Anterior cingulate cortex (tissue), 58 donors: ENCODE data around the gene PDGFD.

Experiments
- DNase-seq, 58 donors: peaks; one replicate each; lab custom pipeline; 2025; lab: John Stamatoyannopoulos, UW

Gene PDGFD

DNA sequence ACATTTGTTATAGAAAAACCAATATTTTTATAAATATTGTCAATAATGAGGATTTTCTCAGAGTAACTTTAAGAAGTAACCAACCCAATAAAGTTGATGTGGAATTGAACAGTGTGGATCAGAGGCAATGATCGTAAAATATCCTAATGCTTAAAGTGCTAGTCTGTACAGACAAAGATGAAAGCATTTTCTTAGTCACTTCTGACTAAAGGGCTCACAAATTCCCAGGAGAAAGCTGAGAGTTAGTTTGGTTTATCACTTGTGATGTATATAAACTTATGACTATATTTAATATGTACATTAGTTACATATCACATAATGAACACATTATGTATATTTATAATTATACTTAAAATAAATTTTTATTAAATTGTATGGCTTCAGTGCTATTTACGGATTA, 152.9 kb downstream of the PDGFD start:
- no peak for DNase-seq

DNA sequence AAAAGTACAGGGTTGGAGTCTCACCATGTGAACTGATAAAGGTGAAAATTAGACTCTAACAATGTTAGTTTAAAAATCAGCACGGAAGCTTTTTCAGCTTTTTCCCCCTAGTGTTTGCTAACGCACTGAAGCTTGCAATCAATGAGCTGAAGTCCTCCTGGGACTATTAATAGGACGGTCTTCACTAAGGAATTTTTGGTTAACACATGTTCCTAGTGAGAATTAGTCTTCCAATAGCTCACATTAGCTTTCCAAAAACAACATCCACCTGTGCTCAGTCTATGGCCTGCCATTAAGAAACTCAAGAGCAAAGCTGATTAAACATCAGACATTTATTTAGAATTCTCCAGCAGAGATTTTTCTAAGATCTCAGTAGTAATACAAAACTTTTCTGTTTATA, 154.2 kb downstream of the PDGFD start:
- no peak for DNase-seq

DNA sequence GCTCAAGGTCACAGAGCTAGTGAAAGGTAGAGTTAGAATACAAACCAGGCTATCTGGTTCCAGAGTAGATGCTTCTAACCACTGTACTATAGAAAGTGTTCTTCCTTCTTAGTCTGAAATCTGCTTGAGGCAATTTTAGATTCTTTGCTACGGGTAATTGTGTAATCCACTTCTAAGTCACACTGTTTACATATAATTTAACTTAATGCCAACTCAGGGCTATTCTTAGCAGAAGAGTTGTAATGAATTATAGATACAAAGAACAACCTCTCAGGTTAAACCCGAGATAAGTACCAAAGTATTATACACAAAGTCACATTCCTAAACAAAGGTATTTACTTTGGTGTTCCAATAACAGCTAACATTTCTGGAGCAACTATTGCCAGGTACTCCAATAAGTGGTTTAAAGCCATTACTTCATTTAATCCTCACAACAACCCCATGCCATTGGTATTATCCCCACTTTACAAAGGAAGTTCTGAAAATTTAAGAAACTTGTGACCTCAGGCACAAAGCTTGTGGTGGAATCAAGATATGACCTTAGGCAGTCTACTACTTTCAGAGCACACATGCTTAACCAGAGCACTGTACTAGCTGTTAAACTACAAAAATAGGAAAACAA, 158.6 kb downstream of the PDGFD start:
- no peak for DNase-seq

DNA sequence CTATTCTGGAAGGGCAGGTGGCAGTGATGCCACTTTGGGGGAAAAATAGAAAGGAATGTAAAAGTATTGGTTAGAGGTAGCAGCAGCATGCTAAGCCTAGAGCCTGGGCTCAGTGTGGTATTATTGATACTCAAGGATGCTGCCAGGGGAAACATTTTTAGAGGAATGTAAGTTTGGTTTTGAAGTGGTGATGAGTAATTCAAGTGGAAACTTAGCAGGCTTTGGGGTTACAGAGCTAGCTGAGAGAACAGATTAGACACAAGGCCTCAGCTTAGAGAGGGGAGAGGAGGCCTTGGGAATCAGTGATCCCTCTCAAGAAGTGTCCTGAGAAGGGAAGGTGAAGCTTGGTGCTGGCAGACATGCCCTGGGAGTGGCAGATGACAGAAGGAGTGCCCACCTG, 160.5 kb downstream of the PDGFD start:
- DNase-seq, result no peak

DNA sequence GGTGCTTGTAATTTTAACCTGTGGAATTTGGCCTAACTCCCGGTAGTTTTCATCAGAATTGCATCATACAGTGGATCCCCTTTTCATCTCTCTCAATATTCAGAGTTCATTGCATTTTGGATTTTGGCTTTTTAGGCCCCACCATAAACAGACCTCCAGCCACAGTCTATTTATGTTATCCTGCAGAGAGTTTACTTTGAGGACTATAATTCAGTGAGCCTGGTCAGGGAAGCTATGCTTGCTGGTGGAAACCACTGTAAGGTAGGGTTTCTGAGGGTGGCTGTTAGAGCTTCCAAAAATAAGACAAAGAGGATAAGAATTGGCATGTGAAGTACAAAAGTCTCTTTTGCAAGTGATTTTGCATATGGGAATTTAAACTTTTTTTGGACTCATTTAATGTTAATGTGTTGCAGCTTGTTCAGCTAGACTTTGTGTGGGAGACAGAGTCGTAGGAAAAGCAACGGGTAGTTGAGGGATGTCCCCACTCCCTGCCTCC, 162.3 kb downstream of the PDGFD start:
- DNase-seq, result no peak

DNA sequence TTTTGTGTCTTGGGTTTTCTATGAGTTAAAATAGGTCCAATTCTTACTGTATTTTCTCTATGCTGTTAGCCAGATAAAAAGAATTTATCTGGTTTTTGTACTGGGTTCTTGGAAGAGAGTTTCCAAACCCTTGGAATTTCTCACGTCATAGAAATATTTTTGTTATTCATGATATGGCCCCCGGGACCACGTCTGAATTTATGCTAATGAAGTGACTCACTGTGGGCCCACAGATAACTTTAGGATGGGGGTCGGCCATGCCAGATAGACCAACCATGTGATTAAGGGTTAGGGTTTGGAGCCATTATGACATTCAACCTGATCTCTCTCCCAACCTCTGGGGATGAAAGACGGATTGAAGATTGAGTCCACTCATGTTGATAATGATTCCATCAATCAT, 163.1 kb downstream of the PDGFD start:
- DNase-seq, result no peak

DNA sequence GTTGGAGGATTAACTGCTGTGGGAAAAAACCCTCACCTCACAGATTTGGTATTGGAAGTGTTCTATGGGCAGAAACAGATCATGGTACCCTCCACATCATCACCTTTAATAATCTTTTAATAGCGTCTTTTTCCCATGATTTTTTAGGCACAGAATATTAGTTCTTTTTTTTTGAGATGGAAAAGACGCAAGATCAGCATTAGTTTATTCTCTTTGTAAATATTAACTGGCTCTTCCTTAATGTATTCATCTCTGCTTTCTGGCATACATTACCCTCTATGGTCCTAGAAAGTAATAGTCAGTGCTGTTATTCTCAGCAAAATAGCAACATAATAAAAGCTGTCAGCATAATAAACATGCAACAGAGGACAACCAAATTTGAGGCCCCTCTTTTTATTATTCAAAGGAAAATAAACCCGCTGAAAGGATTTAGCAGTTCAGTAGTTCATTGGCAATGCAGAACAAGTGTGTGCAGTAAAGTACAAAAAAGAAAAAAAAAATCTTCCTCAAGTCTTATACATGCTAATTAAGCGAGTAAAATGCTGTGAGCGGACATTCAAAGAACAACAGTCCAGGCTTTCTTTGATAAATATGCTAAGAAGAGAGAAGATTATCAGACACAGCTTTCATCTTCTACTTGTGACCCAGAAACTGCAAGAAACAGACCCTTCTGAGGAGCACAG, 165.0 kb downstream of the PDGFD start:
- DNase-seq, result no peak

DNA sequence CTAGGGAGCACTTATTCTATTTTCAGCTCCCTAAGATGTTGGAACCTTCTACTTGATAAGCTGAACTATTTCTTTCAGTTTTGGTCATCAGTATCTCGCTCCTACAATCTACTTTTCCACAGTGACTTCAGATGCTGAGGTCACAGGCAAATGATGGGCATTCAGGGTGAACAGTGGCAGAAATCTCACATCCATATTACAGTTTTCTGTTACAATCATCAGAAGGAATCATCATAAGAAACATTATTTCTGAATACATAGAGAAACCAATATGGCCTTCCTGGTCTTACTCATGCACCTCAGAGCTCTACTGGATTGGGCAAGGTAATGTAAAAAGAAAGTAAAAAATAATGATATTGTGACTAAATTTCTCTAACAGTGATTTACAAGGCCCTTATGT, 166.9 kb downstream of the PDGFD start:
- DNase-seq, result no peak

DNA sequence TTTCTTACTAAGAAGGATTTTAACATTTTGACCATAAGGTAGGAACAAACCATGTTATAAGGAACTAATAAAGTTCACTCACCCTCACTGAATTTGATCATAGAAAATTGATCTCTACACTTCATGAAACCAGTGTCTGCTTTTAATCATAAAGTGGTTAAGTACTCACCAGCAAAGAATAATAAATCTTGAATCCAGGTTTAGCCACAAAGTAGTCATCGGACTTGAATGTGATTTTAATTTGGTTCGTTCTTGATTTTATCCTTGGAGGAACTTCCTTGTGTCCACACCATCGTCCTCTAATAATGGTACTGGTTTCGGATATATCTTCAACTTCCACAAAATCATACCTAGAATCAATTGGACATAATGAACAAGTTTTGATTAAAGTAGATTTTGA, 168.1 kb downstream of the PDGFD start:
- DNase-seq, result no peak

DNA sequence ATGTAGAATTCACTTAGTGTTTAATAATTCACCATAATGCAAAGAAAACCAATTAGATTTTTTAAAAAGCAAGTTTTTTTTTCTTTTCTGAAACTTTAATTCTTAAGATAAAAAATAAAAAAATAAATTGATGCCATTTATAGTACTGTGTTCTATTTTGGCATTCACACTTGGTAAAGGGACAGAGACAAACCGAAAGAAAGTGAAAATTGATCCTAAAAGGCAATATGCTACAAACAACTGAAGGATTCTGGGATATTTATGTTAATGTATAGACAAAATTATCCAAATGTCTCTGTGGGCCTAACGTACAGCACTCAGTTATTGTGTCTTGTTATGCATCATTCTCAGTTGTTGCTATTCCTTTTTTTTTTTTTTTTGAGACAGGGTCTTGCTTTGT, 169.4 kb downstream of the PDGFD start:
- no peak for DNase-seq

DNA sequence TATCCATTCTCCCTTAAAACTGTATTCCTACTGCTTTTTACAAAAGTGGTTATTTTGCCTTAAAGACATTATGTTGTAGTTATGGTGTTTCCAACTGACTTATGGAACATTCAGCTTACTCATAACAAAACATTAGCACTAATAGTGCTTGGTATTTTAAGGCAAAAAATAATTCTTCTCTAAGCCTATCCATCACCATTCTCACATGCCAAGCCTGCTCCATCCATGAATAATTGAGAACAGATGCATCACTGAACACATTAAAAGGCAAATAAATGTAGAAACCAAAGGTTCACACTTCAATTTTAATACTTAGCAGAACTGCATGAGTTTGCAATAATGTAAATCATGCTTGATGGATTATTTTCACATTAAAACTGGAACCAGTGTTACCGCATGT, 169.9 kb downstream of the PDGFD start:
- no peak for DNase-seq

DNA sequence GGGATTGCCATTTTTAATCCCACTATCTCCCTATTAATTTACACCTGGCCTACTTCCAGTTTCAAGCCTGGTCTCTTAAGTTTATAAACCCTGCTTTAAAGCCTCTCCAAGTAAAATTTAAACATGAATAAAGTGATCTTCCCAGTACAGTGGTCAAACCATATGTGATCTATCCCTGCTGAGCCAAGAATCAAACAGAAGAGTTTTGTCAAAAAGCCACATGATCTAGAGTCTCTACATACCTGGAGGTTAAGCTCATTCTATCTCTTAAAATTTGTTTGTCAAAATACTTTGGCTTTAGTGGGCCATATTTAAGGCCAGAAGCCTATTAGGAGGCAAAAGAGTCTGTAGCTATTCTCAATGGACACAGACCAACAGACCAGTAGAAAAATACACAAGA, 170.4 kb downstream of the PDGFD start:
- no peak for DNase-seq

DNA sequence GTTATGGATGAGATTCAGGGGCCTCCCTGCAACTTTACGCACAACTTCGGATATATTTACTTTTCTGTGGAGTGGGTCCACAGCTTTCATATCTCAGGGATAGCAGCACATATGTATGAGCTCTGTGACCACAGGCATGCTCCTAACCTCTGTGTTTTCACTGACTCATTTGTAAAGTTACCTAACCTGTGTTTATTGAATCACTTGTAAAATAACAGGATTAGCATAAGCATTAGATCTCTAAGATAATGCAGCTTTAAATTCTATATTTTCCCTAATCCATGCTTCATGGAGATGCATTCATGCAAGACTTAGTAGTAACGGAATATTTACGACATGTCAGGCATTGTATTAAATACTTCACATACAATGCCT, 175.4 kb downstream of the PDGFD start:
- DNase-seq, result no peak

DNA sequence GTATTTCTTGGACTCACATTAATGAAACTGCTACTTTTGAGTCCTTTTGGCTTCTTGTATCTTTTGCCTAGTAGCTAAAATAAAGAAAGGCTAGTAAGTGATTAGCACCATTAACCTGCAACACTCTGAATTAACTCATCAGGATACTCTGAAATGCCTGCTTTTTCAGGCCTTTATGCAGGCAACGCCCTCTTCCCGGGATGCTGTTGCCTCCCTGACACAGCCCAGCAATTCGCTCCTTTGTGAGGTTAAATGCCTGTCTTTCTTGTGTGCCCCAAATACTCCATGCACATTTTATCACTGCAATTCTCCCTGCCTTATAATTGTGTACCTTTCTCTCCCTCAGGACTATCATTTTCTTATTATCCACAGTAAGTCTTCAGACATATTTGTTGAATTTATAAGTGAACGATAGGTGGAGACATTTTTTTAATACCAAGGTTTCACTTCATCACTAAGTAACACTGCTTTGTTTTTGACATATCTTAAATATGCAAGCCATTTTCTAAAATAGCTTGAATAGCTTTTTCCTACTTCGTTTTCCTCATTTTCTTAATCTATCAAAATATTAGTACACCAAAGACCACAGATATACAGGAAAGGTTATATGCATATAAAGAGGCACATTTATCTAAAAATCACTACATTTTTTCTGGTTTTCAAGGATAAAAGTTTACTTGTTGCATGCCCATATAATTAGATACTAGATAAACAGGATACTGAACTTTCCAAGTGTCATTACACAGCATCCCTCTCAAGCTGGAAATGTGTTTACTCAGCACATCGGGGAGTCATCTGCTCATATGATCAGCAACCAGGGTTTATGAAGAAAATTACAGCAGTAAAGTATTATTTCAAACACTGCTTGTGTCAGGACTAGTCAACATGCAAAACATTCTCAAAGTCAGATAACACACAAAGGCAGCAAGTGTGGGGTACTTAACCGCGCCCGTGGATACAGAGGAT, 176.0 kb downstream of the PDGFD start:
- DNase-seq, result no peak

DNA sequence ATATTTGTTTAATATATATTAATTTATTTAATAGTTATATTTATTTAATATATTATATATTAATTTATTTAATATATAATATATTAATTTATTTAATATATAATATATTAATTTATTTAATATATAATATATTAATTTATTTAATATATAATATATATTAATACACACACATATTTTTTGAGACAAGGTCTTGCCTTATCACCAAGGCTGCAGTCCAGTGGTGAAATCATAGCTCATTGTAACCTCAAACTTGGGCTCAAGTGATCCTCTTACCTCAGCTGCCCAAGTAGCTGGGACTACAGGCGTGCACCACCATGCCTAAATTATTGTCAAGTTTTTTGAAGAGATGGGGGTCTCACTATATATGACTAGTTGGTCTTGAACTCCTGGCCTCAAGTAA, 178.9 kb downstream of the PDGFD start:
- no peak for DNase-seq

DNA sequence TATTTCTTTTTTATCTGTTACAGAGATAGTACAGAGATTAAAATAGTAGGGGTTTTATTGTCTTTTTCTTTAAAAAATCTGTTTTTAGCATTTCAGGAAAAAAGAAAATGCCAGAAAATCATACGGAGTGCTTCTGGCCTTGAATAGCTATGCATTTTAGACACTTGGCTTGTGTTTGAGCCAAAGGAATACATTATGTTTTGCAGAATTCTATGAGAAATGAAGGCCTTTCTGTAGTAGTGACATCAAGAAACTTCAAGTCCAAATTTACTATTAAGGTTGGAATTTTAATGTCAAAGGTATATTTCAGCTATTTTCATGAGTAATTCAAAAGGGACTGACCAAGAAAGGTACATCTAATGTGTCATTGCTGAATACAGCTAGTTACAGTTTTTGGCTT, 183.8 kb downstream of the PDGFD start:
- no peak for DNase-seq

DNA sequence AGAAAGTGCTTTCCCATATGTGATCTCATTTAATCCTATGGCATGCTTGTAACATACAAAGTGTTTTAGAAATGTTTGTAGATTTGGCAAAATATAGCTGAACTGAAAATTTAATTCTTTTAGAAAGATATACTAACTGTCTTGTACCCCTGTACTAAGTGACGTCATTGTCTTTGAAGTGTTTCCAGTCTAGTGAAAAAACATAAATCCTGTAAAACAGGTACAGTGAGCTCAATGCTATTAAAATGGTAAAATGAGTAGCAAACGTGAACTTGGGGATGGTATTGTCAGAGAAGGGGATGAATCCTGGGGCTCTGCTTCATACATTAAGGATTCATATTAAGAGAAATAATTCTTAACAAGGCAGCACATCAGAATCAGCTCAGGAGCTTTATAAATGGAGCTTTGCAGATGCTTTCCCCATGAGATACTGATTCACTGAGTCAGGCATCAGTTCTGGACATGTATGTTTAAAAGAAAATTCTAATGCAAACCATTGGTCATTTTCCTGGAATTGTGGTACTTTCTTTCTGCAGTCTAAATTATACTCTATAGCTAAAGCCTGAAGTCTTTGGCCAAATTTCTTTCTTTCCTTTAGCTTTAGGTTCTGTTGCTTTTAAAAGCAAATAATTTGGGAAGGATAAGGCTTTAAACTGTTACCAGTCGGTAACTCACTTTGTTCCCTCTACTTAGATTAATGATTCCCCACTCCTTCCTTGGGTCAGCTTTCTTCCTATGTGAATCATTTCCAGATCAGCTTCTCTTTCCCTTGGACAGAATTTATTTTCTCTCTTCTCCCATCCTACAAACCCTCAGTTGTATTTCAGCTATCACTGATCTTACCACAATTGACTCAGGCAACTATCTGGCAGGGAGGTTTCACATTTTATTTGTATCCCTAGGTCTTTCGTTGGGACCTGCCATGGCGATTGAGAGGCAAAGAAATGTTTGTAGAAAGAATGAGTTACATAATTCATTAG, 185.0 kb downstream of the PDGFD start:
- DNase-seq, result no peak

DNA sequence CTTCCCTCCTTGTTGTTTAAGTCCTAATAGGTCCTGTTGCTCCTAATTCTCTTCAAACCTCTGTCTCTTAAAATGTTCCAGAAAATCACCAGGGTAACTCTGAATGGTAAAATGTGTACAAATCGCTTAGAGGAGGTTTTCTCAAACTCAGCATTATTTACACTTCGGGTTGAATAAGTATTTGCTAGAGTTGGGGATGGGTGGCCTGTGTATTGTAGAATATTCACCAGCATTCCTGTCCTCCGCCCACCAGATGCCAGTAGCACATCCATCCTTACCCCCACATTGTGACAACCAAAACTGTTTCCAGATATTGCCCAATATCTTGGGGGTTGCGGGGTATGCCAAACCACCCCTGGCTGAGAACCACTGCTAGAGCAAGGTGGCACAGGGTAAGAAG, 191.9 kb downstream of the PDGFD start:
- no peak for DNase-seq

DNA sequence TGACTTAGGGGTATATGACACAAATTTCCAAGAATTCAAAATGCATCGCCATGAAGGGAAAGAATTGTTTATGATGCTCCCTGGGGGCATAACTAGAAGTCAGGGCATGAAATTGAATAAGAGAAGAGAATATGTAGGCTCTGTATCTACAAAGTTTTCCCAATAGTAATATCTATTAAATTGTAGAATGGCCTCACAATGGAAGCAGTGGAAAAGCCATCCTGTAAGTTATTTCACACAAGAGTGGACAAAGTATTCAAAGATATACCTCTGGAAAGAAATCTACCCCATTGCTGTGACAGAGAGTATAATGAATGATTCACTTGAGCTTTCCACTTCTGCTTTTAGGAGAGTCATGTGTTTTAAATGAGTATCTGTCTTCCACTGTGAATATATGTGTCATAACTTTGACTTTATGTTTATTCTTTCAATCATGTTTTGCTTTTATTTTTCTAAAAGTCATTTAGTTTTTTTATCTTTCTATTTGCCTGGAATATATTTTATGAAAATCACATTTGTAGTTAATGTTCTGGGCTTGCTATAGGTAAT, 193.2 kb downstream of the PDGFD start:
- DNase-seq, result no peak

DNA sequence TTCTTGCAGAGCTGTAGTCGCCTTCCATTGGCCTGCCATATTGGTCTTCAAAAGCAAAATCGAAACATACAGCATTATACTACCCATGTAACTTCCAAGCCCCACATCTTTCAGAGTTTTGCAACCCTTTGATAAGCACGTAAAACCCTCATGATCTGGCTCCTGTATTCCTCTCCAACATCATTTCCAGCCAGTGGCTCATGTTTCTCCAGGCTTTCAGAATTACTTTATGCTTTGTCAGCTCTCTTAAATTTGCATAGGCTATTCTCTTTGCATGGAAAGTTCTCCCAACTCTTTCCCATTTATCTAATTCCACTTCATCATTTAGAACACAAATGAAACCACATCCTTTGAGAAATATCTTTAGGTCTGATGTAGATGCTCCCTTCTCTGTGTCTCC, 195.3 kb downstream of the PDGFD start:
- no peak for DNase-seq
